Left cardiac atrium (tissue), 4 donors: Measurements from ENCODE around the gene PTPRN2. TPM values are rescaled to one million over a fixed set of nuclear protein-coding genes. Genes with fewer than 3 reads are reported as not detected.

Experiments
- ATAC-seq, 2 donors: fragments of 200-7000 bp; cut with Tn5 transposase; one replicate each; pipeline ENCODE4 v1.9.1; 2020; ENCODE audit warnings: mild to moderate bottlenecking in 2 of 2, moderate library complexity in 2 of 2
- DNase-seq: peaks from one replicate; pipeline ENCODE4 v3.0.0-alpha.2; 2020
- intact Hi-C, 2 donors: fragments of 100-400 bp; cut with DNase I; formaldehyde crosslinking; loops; one replicate each; pipeline versions ENCODE4 v1.14.1 to v1.15.1; 2022 to 2023
- total RNA-seq, 2 donors: library from RNA; stranded (reverse); fragmentation: NEBNext Ultra II Directional; extraction: Animal tissue kit (Norgen Biotek cat#: 25700); gene quantifications; one replicate each; pipeline ENCODE4 v1.2.1, GENCODE V29; 2021
- donor health status: DM: no; HTN: yes; CAD: no.
- donor health status: DM: no; HTN: yes; CAD: no; lungs with severe emphysema.
- donor health status: DM: yes; HTN: yes; CAD: no.
- donor health status: Dilated cardiomyopathy.

Gene PTPRN2
- total RNA-seq, 2 donors from 2014 or later = 1.9 to 2.3 TPM

GRCh38 chr7:157819455-157819807 lies 768.2 kb downstream of the PTPRN2 start:
- intact Hi-C loops = no loop called here
- ATAC-seq (no peak), DNase-seq (no peak)

GRCh38 chr7:157818701-157819454 lies 768.7 kb downstream of the PTPRN2 start:
- ATAC-seq (no peak), DNase-seq (no peak)
- intact Hi-C loops = no loop called here

- intact Hi-C loops = no loop called here
- DNase-seq (no peak), ATAC-seq (no peak)
Observed at GRCh38 chr7:157817944-157818700, 769.5 kb downstream of the PTPRN2 start.

- ATAC-seq (no peak), DNase-seq (no peak)
- intact Hi-C loops = no loop called here
Observed at GRCh38 chr7:157817433-157817832, 770.2 kb downstream of the PTPRN2 start.

- intact Hi-C loops = no loop called here
- DNase-seq (no peak), ATAC-seq (no peak)
Observed at GRCh38 chr7:157816526-157817250, 770.9 kb downstream of the PTPRN2 start.

- intact Hi-C loops = no loop called here
Observed at GRCh38 chr7:157816086-157816485, 771.5 kb downstream of the PTPRN2 start.

GRCh38 chr7:157815706-157816022 lies 772.0 kb downstream of the PTPRN2 start:
- DNase-seq (no peak), ATAC-seq (no peak)
- intact Hi-C loops = no loop called here

More at GRCh38 chr7:157816086-157816485, 771.5 kb downstream of the PTPRN2 start:
- no peak for ATAC-seq
- no peak for DNase-seq

GRCh38 chr7:157814931-157815705 lies 772.5 kb downstream of the PTPRN2 start:
- DNase-seq (no peak), ATAC-seq (no peak)
- intact Hi-C loops = no loop called here

- intact Hi-C loops = no loop called here
- DNase-seq (no peak), ATAC-seq (no peak)
Observed at GRCh38 chr7:157813741-157814661, 773.6 kb downstream of the PTPRN2 start.

- intact Hi-C loops = no loop called here
- ATAC-seq (no peak), DNase-seq (no peak)
Observed at GRCh38 chr7:157813053-157813452, 774.6 kb downstream of the PTPRN2 start.

- intact Hi-C loops = no loop called here
- no peak for DNase-seq
- no peak for ATAC-seq
Observed at GRCh38 chr7:157811946-157812345, 775.7 kb downstream of the PTPRN2 start.

- DNase-seq (no peak), ATAC-seq (no peak)
- intact Hi-C loops = no loop called here
Observed at GRCh38 chr7:157809863-157810851, 777.5 kb downstream of the PTPRN2 start.

- intact Hi-C loops = no loop called here
- ATAC-seq (no peak), DNase-seq (no peak)
Observed at GRCh38 chr7:157809154-157809862, 778.3 kb downstream of the PTPRN2 start.

- ATAC-seq = no peak
- DNase-seq = no peak
- intact Hi-C loops = no loop called here
Observed at GRCh38 chr7:157808042-157808441, 779.6 kb downstream of the PTPRN2 start.

- intact Hi-C loops = no loop called here
- ATAC-seq = no peak
- no peak for DNase-seq
Observed at GRCh38 chr7:157807510-157807909, 780.1 kb downstream of the PTPRN2 start.

- ATAC-seq (no peak), DNase-seq (no peak)
- intact Hi-C loops = no loop called here
Observed at GRCh38 chr7:157806711-157807110, 780.9 kb downstream of the PTPRN2 start.

GRCh38 chr7:157805713-157806112 lies 781.9 kb downstream of the PTPRN2 start:
- intact Hi-C loops = no loop called here
- ATAC-seq = no peak
- no peak for DNase-seq
